HepG2 (cell line): Measurements from ENCODE around the gene SCAMP3. TPM values are rescaled to one million over a fixed set of nuclear protein-coding genes. Genes with fewer than 3 reads are reported as not detected.

Source experiments
- AGO2 ChIP-seq: fragments of 200-400 bp; formaldehyde crosslinking; optimal IDR thresholded peaks from 2 replicates; pipeline ENCODE3; 2017; ENCODE audit warnings: mild to moderate bottlenecking, low read depth, low read length, moderate library complexity
- CEBPB ChIP-seq: IDR thresholded peaks from 2 replicates; pipeline ENCODE4 v1.6.1; 2011; ENCODE audit warnings: low read depth, low read length, improper control_type of control experiment, borderline replicate concordance
- DR1 ChIP-seq: sonication (generic); formaldehyde crosslinking; IDR thresholded peaks from 2 replicates; pipeline ENCODE4 v1.8.0; 2021; ENCODE audit warnings: mild to moderate bottlenecking, missing genetic modification reagents, inconsistent platforms
- FOXA1 ChIP-seq, 2 experiments: fragments of 450-650 bp in 1 of 2; sonication (generic) in 1 of 2; formaldehyde crosslinking in 1 of 2; IDR thresholded peaks; 2 replicates each; pipeline versions ENCODE4 v1.4.0 to v1.6.1; 2016 to 2020; ENCODE audit warnings: missing genetic modification reagents in 1 of 2
- GZF1 ChIP-seq: sonication (generic); formaldehyde crosslinking; IDR thresholded peaks from 2 replicates; pipeline ENCODE4 v1.5.1; 2020; ENCODE audit warnings: mild to moderate bottlenecking, missing genetic modification reagents
- HNRNPH1 ChIP-seq: fragments of 200-400 bp; formaldehyde crosslinking; optimal IDR thresholded peaks from 2 replicates; pipeline ENCODE3; 2017; ENCODE audit warnings: mild to moderate bottlenecking, low read depth, low read length
- HNRNPK ChIP-seq: fragments of 200-400 bp; formaldehyde crosslinking; IDR thresholded peaks from 2 replicates; pipeline ENCODE4 v1.6.1; 2018; ENCODE audit warnings: low read length, low read depth, moderate library complexity, mild to moderate bottlenecking; ENCODE audit not compliant: poor library complexity, severe bottlenecking
- LCORL ChIP-seq, 2 experiments: fragments of 450-650 bp in 1 of 2; sonication (generic) in 1 of 2; formaldehyde crosslinking in 1 of 2; IDR thresholded peaks; 2 replicates each; pipeline versions ENCODE4 v1.5.0 to v1.6.1; 2017 to 2020; ENCODE audit warnings: antibody characterized with exemption in 1 of 2, missing genetic modification reagents in 1 of 2
- NFYB ChIP-seq: sonication (generic); formaldehyde crosslinking; IDR thresholded peaks from 2 replicates; pipeline ENCODE4 v1.4.0; 2020; ENCODE audit warnings: missing genetic modification reagents
- RCOR2 ChIP-seq: IDR thresholded peaks from 2 replicates; pipeline ENCODE4 v1.6.1; 2016; ENCODE audit warnings: missing biosample characterization, missing genetic modification reagents
- SMYD3 ChIP-seq: sonication (generic); formaldehyde crosslinking; IDR thresholded peaks from 2 replicates; pipeline ENCODE4 v1.8.1; 2023; ENCODE audit warnings: mild to moderate bottlenecking, missing genetic modification reagents
- SP140L ChIP-seq: sonication (generic); formaldehyde crosslinking; IDR thresholded peaks from 2 replicates; pipeline ENCODE4 v1.4.0; 2020; ENCODE audit warnings: missing genetic modification reagents, borderline replicate concordance
- ZBTB42 ChIP-seq: sonication (generic); formaldehyde crosslinking; IDR thresholded peaks from 2 replicates; pipeline ENCODE4 v1.5.0; 2020; ENCODE audit warnings: mild to moderate bottlenecking, missing genetic modification reagents
- ZNF296 ChIP-seq: sonication (generic); formaldehyde crosslinking; conservative IDR thresholded peaks from 2 replicates; pipeline ENCODE4 v1.5.0; 2020; ENCODE audit warnings: mild to moderate bottlenecking, missing genetic modification reagents
- ZNF30 ChIP-seq: sonication (generic); formaldehyde crosslinking; IDR thresholded peaks from 2 replicates; pipeline ENCODE4 v1.5.0; 2020; ENCODE audit warnings: mild to moderate bottlenecking, missing genetic modification reagents
- ZNF547 ChIP-seq: sonication (generic); formaldehyde crosslinking; IDR thresholded peaks from 2 replicates; pipeline ENCODE4 v1.5.1; 2020; ENCODE audit warnings: mild to moderate bottlenecking, missing genetic modification reagents
- ZNF558 ChIP-seq: sonication (generic); formaldehyde crosslinking; IDR thresholded peaks from 2 replicates; pipeline ENCODE4 v1.9.0; 2022; ENCODE audit warnings: mild to moderate bottlenecking, missing genetic modification reagents, borderline replicate concordance
- ZNF7 ChIP-seq: IDR thresholded peaks from 2 replicates; pipeline ENCODE4 v1.6.1; 2016; ENCODE audit warnings: missing biosample characterization, missing genetic modification reagents
- ZNF772 ChIP-seq: sonication (generic); formaldehyde crosslinking; IDR thresholded peaks from 2 replicates; pipeline ENCODE4 v1.5.0; 2020; ENCODE audit warnings: mild to moderate bottlenecking, missing genetic modification reagents
- ZNF841 ChIP-seq: sonication (generic); formaldehyde crosslinking; IDR thresholded peaks from 2 replicates; pipeline ENCODE4 v1.8.1; 2023; ENCODE audit warnings: missing genetic modification reagents, borderline replicate concordance
- ZSCAN30 ChIP-seq: sonication (generic); formaldehyde crosslinking; IDR thresholded peaks from 2 replicates; pipeline ENCODE4 v1.5.0; 2020; ENCODE audit warnings: mild to moderate bottlenecking, missing genetic modification reagents
- polyA plus RNA-seq, 8 experiments: library from polyadenylated mRNA; depleted of rRNA in 3 of 8; stranded (reverse) in 7 of 8; unstranded in 1 of 8; fragments of >200 nt; fragmentation: Illumina TruSeq in 4 of 8; extraction: Trizol in 4 of 8; gene quantifications; 2 replicates each; pipeline versions ENCODE4 v1.2.1 to v1.2.3, GENCODE V29; 2011 to 2016; ENCODE audit warnings: low read depth in 4 of 8, missing spikeins in 1 of 8, mixed read lengths in 1 of 8; ENCODE audit not compliant: insufficient read depth in 1 of 8
- total RNA-seq, 5 experiments: library from RNA; depleted of rRNA; stranded (reverse); fragments of >200 nt; fragmentation: Illumina TruSeq; extraction: Trizol; gene quantifications; 2 replicates each; pipeline ENCODE4 v1.2.3, GENCODE V29; 2016; ENCODE audit warnings: low read depth in 1 of 5
- TF ChIP-seq, protein P1 (sequence below): sonication (generic); formaldehyde crosslinking; IDR thresholded peaks from 2 replicates; pipeline ENCODE4 v1.5.0; 2020; ENCODE audit warnings: mild to moderate bottlenecking, missing genetic modification reagents, borderline replicate concordance
- TF ChIP-seq, protein P2 (sequence below): IDR thresholded peaks from 2 replicates; pipeline ENCODE4 v1.6.1; 2016; ENCODE audit warnings: mild to moderate bottlenecking
- TF ChIP-seq, protein P3 (sequence below): sonication (generic); formaldehyde crosslinking; IDR thresholded peaks from 2 replicates; pipeline ENCODE4 v1.4.0; 2020; ENCODE audit warnings: mild to moderate bottlenecking, missing genetic modification reagents

The SCAMP3 gene
- total and polyA plus RNA-seq, 2 of the 13 experiments (the other 11 are each of a cell fraction or from before 2014, with no cell fraction given), result 46.8 to 83.3 TPM

DNA sequence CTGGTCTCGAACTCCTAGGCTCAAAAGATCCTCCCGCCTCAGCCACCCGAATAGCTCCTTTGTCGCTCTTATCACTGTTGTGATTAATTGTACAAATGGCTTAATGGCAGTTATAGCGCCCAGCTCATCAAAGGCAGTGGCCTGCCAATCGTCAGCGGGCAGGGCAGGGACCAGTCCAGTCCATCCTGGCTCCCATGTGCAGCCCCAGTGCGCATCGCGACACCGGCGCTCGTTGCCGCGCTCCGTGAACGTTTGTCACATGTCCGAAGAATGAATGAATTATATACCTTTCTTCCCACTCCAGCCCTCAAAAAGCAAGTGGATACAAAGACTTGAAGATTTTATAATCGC lies 35.3 kb downstream of the SCAMP3 start (continued):
- TF ChIP-seq, protein P1, sequence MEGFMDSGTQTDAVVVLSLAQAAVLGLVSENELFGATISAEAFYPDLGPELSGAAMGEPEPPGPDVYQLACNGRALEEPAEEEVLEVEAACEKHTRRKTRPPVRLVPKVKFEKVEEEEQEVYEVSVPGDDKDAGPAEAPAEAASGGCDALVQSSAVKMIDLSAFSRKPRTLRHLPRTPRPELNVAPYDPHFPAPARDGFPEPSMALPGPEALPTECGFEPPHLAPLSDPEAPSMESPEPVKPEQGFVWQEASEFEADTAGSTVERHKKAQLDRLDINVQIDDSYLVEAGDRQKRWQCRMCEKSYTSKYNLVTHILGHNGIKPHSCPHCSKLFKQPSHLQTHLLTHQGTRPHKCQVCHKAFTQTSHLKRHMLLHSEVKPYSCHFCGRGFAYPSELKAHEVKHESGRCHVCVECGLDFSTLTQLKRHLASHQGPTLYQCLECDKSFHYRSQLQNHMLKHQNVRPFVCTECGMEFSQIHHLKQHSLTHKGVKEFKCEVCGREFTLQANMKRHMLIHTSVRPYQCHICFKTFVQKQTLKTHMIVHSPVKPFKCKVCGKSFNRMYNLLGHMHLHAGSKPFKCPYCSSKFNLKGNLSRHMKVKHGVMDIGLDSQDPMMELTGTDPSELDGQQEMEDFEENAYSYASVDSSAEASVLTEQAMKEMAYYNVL, result 0 out of 2 replicates have a peak, but pooled peaks have one; percentile 35
- no peak for TF ChIP-seq ZNF30 (CRISPR knock-in tag)
- TF ChIP-seq ZNF296 (CRISPR knock-in tag), result no peak
- TF ChIP-seq, protein P2, sequence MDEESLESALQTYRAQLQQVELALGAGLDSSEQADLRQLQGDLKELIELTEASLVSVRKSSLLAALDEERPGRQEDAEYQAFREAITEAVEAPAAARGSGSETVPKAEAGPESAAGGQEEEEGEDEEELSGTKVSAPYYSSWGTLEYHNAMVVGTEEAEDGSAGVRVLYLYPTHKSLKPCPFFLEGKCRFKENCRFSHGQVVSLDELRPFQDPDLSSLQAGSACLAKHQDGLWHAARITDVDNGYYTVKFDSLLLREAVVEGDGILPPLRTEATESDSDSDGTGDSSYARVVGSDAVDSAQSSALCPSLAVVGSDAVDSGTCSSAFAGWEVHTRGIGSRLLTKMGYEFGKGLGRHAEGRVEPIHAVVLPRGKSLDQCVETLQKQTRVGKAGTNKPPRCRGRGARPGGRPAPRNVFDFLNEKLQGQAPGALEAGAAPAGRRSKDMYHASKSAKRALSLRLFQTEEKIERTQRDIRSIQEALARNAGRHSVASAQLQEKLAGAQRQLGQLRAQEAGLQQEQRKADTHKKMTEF (CRISPR knock-in tag), result no peak
- TF ChIP-seq AGO2, result no peak
- TF ChIP-seq ZBTB42 (CRISPR knock-in tag), result no peak
- no peak for TF ChIP-seq ZNF841 (CRISPR knock-in tag)
- TF ChIP-seq ZNF772 (CRISPR knock-in tag), result 0 out of 2 replicates have a peak, but pooled peaks have one; percentile 47
- TF ChIP-seq GZF1 (CRISPR knock-in tag), result no peak
- no peak for TF ChIP-seq DR1
- TF ChIP-seq LCORL (IDR thresholded peaks at IDR 0.05), result no peak
- no peak for TF ChIP-seq LCORL (CRISPR knock-in tag; IDR thresholded peaks at IDR 0.05)
- TF ChIP-seq RCOR2, result no peak
- no peak for TF ChIP-seq SMYD3 (CRISPR knock-in tag)
- no peak for TF ChIP-seq CEBPB
- no peak for TF ChIP-seq SP140L
- TF ChIP-seq HNRNPH1, result no peak
- no peak for TF ChIP-seq ZNF558
- TF ChIP-seq, protein P3, sequence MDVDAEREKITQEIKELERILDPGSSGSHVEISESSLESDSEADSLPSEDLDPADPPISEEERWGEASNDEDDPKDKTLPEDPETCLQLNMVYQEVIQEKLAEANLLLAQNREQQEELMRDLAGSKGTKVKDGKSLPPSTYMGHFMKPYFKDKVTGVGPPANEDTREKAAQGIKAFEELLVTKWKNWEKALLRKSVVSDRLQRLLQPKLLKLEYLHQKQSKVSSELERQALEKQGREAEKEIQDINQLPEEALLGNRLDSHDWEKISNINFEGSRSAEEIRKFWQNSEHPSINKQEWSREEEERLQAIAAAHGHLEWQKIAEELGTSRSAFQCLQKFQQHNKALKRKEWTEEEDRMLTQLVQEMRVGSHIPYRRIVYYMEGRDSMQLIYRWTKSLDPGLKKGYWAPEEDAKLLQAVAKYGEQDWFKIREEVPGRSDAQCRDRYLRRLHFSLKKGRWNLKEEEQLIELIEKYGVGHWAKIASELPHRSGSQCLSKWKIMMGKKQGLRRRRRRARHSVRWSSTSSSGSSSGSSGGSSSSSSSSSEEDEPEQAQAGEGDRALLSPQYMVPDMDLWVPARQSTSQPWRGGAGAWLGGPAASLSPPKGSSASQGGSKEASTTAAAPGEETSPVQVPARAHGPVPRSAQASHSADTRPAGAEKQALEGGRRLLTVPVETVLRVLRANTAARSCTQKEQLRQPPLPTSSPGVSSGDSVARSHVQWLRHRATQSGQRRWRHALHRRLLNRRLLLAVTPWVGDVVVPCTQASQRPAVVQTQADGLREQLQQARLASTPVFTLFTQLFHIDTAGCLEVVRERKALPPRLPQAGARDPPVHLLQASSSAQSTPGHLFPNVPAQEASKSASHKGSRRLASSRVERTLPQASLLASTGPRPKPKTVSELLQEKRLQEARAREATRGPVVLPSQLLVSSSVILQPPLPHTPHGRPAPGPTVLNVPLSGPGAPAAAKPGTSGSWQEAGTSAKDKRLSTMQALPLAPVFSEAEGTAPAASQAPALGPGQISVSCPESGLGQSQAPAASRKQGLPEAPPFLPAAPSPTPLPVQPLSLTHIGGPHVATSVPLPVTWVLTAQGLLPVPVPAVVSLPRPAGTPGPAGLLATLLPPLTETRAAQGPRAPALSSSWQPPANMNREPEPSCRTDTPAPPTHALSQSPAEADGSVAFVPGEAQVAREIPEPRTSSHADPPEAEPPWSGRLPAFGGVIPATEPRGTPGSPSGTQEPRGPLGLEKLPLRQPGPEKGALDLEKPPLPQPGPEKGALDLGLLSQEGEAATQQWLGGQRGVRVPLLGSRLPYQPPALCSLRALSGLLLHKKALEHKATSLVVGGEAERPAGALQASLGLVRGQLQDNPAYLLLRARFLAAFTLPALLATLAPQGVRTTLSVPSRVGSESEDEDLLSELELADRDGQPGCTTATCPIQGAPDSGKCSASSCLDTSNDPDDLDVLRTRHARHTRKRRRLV (CRISPR knock-in tag), result no peak; the same call in 1 of the 2 replicates
- TF ChIP-seq HNRNPK, result no peak
- no peak for TF ChIP-seq ZNF7 (CRISPR knock-in tag)
- TF ChIP-seq ZSCAN30, result no peak
- TF ChIP-seq ZNF547 (CRISPR knock-in tag), result no peak
- TF ChIP-seq NFYB (CRISPR knock-in tag), result no peak
- TF ChIP-seq FOXA1 (IDR thresholded peaks at IDR 0.05), result no peak
- no peak for TF ChIP-seq FOXA1 (CRISPR knock-in tag; IDR thresholded peaks at IDR 0.05)
